HEK293T (cell line): ENCODE data around the gene ERN1.

Source experiments
- CTCF ChIA-PET: fragments of 350-600 bp; formaldehyde crosslinking; extraction: SDS; loops from one replicate; lab custom pipeline; 2021; ENCODE audit warnings: antibody characterized with exemption, inconsistent platforms; lab: Yijun Ruan, JAX
- POLR2A ChIA-PET: fragments of 350-600 bp; formaldehyde crosslinking; extraction: SDS; loops from one replicate; lab custom pipeline; 2020; ENCODE audit warnings: antibody characterized with exemption, inconsistent platforms; lab: Yijun Ruan, JAX
- DNase-seq: peaks from one replicate; pipeline ENCODE4 v3.0.0; 2012; ENCODE audit warnings: mixed read lengths; ENCODE audit errors: extremely low spot score
- ARNT ChIP-seq: fragments of 450-650 bp; IDR thresholded peaks from 2 replicates; pipeline ENCODE4 v1.6.1; 2017; ENCODE audit warnings: mild to moderate bottlenecking
- BHLHE40 ChIP-seq: fragments of 450-650 bp; IDR thresholded peaks from 2 replicates; pipeline ENCODE4 v1.6.1; 2016; ENCODE audit warnings: mild to moderate bottlenecking, moderate library complexity, borderline replicate concordance
- CTBP1 ChIP-seq: fragments of 450-650 bp; IDR thresholded peaks from 2 replicates; pipeline ENCODE4 v1.6.1; 2016; ENCODE audit warnings: borderline replicate concordance
- ELF4 ChIP-seq: fragments of 450-650 bp; IDR thresholded peaks from 2 replicates; pipeline ENCODE4 v1.6.1; 2017; ENCODE audit warnings: antibody characterized with exemption
- FOXA1 ChIP-seq: fragments of 450-650 bp; IDR thresholded peaks from 2 replicates; pipeline ENCODE4 v1.6.1; 2016; ENCODE audit warnings: mild to moderate bottlenecking
- FOXK2 ChIP-seq: fragments of 450-650 bp; IDR thresholded peaks from 2 replicates; pipeline ENCODE4 v1.6.1; 2016; ENCODE audit warnings: mild to moderate bottlenecking
- FOXM1 ChIP-seq: fragments of 450-650 bp; IDR thresholded peaks from 2 replicates; pipeline ENCODE4 v1.6.1; 2017; ENCODE audit warnings: mild to moderate bottlenecking, borderline replicate concordance
- HDGF ChIP-seq: fragments of 450-650 bp; IDR thresholded peaks from 2 replicates; pipeline ENCODE4 v1.6.1; 2017; ENCODE audit warnings: antibody characterized with exemption, borderline replicate concordance
- L3MBTL2 ChIP-seq: fragments of 450-650 bp; conservative IDR thresholded peaks from 2 replicates; pipeline ENCODE4 v1.6.1; 2016; ENCODE audit warnings: mild to moderate bottlenecking
- LEF1 ChIP-seq: fragments of 450-650 bp; IDR thresholded peaks from 2 replicates; pipeline ENCODE4 v1.6.1; 2017; ENCODE audit warnings: mild to moderate bottlenecking, borderline replicate concordance
- NFRKB ChIP-seq: fragments of 450-650 bp; IDR thresholded peaks from 2 replicates; pipeline ENCODE4 v1.6.1; 2016; ENCODE audit warnings: mild to moderate bottlenecking, moderate library complexity
- SP1 ChIP-seq: fragments of 450-650 bp; IDR thresholded peaks from 2 replicates; pipeline ENCODE4 v1.6.1; 2017
- SUZ12 ChIP-seq: fragments of 450-650 bp; IDR thresholded peaks from 2 replicates; pipeline ENCODE4 v1.6.1; 2016; ENCODE audit warnings: mild to moderate bottlenecking
- TARDBP ChIP-seq: fragments of 450-650 bp; IDR thresholded peaks from 2 replicates; pipeline ENCODE4 v1.6.1; 2016
- ZNF384 ChIP-seq: fragments of 450-650 bp; IDR thresholded peaks from 2 replicates; pipeline ENCODE4 v1.6.1; 2016
- TF ChIP-seq, protein P1 (sequence below): fragments of 450-650 bp; IDR thresholded peaks from 2 replicates; pipeline ENCODE4 v1.6.1; 2016

The ERN1 gene

DNA sequence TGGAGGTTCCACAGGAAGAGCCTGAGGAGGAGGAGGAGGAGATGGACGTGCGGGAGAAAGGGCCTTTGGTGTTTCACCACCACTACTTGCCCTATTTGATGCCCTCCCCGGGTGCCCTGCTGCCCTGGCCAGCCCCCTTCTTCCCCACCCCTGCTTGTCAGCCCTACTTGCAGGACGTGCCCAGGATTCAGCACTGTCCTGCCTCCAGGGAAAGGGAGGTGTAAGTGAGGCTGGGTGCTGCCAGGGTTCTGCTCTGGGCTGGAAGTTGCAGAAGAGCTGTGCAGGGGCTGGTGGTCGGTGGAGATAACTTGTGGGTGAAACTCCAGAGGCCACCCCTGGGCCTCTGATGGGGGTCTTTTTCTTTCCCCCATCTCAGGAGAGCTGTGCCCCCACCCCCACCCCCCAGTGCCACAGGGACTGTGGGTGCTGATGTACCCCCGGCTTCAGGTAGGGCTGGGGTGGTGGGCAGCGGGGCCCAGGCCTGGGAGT is 128.8 kb downstream of the ERN1 start:
- TF ChIP-seq LEF1 (no peak), FOXK2 (no peak), ARNT (no peak), HDGF (no peak), FOXM1 (no peak), SUZ12 (no peak), L3MBTL2 (no peak), SP1 (no peak), NFRKB (no peak), ZNF384 (no peak), ELF4 (no peak), BHLHE40 (no peak), FOXA1 (no peak), CTBP1 (no peak), TARDBP (no peak)
- TF ChIP-seq, protein P1, sequence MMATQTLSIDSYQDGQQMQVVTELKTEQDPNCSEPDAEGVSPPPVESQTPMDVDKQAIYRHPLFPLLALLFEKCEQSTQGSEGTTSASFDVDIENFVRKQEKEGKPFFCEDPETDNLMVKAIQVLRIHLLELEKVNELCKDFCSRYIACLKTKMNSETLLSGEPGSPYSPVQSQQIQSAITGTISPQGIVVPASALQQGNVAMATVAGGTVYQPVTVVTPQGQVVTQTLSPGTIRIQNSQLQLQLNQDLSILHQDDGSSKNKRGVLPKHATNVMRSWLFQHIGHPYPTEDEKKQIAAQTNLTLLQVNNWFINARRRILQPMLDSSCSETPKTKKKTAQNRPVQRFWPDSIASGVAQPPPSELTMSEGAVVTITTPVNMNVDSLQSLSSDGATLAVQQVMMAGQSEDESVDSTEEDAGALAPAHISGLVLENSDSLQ = no peak
- CTCF ChIA-PET = no interaction called here
- POLR2A ChIA-PET = no interaction called here

DNA sequence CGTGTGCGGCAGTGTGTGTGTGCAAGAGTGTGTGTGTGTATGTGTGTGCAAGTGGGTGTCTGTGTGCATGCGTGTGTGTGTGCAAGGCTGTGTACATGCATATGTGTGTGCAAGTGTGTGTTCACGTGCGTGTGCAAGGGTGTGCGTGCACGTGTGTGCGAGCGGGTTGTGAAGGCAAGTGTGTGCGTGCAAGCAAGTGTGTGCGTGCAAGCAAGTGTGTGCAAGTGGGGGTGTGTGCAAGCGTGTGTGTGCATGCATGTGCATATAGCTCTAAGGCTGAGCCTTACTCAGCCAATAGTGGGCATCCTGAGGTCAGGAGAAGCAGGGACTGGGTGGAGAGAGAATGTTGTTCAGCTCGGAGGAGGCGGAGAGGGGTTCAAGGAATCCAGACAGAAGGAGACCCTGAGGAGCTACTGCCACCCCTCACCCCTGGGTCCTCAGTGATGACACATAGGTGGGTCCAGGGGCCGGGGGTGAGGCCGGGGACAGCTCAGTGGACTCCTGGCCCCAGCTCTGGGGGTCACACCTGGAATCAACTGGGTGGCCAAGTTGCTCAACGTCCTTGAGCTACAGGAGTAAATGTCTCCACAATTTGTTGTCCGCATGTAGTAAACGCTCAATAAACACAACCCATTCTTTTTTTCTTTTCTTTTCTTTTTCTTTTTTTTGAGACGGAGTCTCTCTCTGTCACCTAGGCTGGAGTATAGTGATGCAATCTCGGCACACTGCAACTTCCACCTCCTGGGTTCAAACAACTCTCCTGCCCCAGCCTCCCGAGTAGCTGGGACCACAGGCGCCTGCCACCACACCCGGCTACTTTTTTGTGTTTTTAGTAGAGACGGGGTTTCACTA is 130.0 kb downstream of the ERN1 start:
- CTCF ChIA-PET = interaction anchor here (1.1 kb wide), 1 partner anchor 81 kb away, joined by 3 read pairs; no protein-coding TSS in a partner anchor
- DNase-seq = no peak
- POLR2A ChIA-PET = interaction anchor here (1.0 kb wide), 1 partner anchor 146 kb away, joined by 3 read pairs; no protein-coding TSS in a partner anchor
- TF ChIP-seq, protein P1 = no peak
- TF ChIP-seq FOXM1 (no peak), ZNF384 (no peak), CTBP1 (no peak), TARDBP (no peak)

More for the DNA sequence above, 128.8 kb downstream of the ERN1 start:
- no peak for DNase-seq

DNA sequence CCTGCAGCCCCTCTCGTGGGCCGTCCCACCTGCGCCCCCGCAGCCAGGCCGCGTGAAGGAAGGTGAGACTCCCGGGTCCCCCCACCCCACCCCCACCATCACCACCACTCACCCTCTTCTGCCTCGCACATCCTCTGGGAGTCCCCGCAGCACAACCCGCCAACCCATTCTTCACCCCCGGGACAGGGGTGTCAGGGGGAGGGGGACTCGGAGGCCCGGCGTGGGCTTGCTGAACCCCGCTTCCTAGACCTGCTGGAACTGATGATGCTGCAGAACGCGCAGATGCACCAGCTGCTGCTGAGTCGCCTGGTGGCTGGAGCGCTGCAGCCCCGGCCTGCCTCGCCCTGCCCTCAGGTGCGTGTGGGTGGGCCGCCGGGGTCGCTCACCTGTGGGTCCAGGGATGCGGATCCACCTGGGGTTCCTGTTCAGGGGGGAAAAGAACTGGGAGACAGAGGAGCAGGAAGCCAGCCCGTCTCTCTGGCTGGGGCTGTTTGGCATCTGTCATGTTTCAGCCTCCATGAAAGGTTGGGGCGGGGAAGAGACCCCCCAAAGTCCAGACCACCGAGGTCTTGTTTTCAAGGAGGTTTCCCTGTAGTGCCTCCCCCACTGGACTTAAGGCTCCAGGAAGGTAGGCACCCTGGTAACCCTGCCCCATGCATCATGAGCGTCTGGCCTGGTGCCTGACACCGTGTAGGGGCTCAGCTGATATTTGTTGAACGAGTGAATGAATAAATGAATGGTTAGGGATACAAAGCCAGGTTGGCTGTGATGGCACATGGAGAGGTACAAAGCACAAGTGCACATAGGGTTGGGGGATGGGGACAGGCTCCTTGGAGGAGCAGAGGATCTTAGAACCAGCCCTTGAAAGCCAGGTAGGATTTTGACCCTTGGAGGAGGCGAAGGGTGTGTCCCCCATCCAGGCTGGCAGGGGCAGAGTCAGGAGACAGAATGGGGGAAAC is 130.9 kb downstream of the ERN1 start:
- ChIA-PET CTCF (no interaction called here), POLR2A (no interaction called here)
- TF ChIP-seq BHLHE40 (no peak), ZNF384 (no peak), SP1 (no peak), CTBP1 (no peak), LEF1 (no peak), HDGF (no peak), FOXM1 (no peak), L3MBTL2 (no peak), FOXK2 (no peak)
- TF ChIP-seq, protein P1 = no peak
- DNase-seq = no peak

GRCh38 chr17:63998050-63998720 is 131.8 kb downstream of the ERN1 start, which contains the start of gene PRR29:
PRR29 (plus strand) TSS chr17:63998351; CDS start chr17:63998365, 14 bp downstream.
- CTCF ChIA-PET = no interaction called here
- DNase-seq = peak; percentile 89
- POLR2A ChIA-PET = no interaction called here
- TF ChIP-seq CTBP1 (no peak), HDGF (no peak), LEF1 (no peak), FOXM1 (no peak), TARDBP (no peak), BHLHE40 (no peak), L3MBTL2 (no peak), SUZ12 (no peak), ZNF384 (no peak), ELF4 (no peak), ARNT (no peak), FOXA1 (no peak), SP1 (no peak), NFRKB (no peak), FOXK2 (no peak)
- TF ChIP-seq, protein P1 = no peak
